Mucosa of stomach (tissue), 1 donor: Measurements from ENCODE around the gene P2RY11.
A peak's percentile ranks its signal among the peaks of the same experiment; 100 is the strongest.

Experiments used
- H3K27me3 ChIP-seq: one replicate; pipeline ENCODE4 v1.7.0; 2013; ENCODE audit warnings: mild to moderate bottlenecking, low read length; ENCODE audit not compliant: control insufficient read depth, insufficient read depth
- H3K36me3 ChIP-seq: one replicate; pipeline ENCODE4 v1.7.0; 2013; ENCODE audit warnings: low read length; ENCODE audit not compliant: control insufficient read depth, insufficient read depth
- H3K4me1 ChIP-seq: one replicate; pipeline ENCODE4 v1.7.0; 2013; ENCODE audit warnings: mild to moderate bottlenecking, low read length; ENCODE audit not compliant: control insufficient read depth, insufficient read depth
- H3K4me3 ChIP-seq: one replicate; pipeline ENCODE4 v1.7.0; 2013; ENCODE audit warnings: low read length
- H3K9ac ChIP-seq: one replicate; pipeline ENCODE4 v1.7.0; 2013; ENCODE audit warnings: mild to moderate bottlenecking, low read length, moderate library complexity
- H3K9me3 ChIP-seq: one replicate; pipeline ENCODE4 v1.7.0; 2013; ENCODE audit warnings: mild to moderate bottlenecking, low read length, moderate library complexity; ENCODE audit not compliant: control insufficient read depth
- donor health status: Pancreatic carcinoma.

Gene P2RY11

DNA sequence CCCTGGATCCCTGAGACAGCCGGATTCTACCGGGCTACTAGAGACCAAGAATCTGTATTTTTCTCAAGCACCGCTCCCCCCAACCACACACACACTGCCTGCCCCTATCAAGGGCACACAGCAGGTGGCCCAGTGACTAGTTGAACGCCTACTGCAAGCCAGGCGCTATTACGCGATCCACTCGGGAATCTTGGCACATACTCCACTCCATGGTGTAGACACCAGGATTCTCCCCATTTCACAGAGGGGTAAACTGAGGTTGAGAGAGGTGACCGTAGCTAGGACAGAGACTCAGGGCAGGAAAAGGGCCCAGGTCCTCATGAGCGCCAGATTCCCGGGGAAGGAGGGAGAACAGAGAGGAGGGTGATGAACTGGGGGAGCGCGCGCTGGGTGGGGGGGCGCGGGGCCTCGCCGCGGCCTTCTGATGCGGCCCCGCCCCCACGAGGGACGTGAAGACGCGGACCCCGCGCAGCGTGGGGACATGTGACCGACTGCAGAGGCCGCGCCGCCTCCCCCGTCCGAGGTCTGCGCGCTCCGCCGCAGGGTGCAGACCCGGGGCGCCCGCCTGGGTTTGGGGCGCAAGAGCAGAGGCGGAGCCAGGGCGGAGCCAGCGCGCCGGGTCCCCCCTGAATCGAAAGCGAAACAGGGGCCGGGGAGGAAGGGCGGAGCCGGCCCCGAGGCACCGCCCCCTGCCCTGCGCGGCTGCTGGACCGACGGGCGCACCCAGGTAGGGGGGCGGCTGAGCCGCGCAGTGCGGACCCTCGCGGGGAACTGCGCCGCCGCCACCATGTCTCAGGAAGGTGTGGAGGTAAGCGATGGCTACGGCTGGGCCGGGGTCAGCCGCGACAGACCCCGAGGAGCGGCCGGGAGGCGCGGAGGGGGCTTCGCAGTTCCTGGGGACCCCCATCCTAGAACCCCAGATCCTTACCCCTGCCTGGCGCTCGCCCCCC is 25.6 kb upstream of the P2RY11 start, which contains the start of gene SHFL:
Gene SHFL (plus strand): TSS at position 677 of the 950 bp plus-strand sequence. CDS start 111 bp downstream, at position 788.
- no peaks in the 10 kb centered on the region for H3K27me3 ChIP-seq

DNA sequence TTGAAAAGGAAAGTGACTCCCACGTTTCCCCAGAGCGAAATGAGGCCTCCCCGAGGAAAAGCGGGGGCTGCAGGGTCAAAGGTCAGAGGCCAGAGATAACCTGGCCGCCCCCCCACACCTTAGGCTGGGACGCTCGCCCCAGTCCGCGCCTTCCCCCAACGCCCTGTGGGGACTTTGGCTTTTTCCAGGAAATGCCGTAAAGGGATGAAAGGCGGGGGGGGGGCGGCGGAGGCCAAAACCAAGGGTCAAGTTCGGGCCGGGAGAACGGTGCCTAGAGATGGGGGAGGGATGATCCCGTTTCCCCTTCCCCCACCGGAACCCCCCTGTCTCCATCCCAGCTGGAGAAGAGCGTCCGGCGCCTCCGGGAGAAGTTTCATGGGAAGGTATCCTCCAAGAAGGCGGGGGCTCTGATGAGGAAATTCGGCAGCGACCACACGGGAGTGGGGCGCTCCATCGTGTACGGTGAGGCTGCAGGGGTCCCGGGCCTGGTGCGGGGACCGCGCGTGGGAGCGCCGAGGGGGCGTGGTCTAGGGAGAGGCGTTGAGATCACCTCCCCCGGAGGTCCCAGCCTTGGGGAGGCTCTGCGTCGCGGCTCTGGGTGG is 24.8 kb upstream of the P2RY11 start:
- Histone ChIP-seq H3K9me3 (no peaks in the 10 kb centered on the region), H3K4me1 (peaks cover 5% of the 10 kb centered on the region), H3K4me3 (peak overlapping the region; percentile 93), H3K27me3 (no peaks in the 10 kb centered on the region), H3K9ac (peak overlapping the region; percentile 92), H3K36me3 (no peaks in the 10 kb centered on the region)

More for the DNA sequence above, 25.6 kb upstream of the P2RY11 start, which contains the start of gene SHFL:
- Histone ChIP-seq H3K9me3 (no peaks in the 10 kb centered on the region), H3K36me3 (no peaks in the 10 kb centered on the region), H3K9ac (peak within 1 kb of the TSS; percentile 92), H3K4me1 (peaks cover 5% of the 10 kb centered on the region), H3K4me3 (peak within 1 kb of the TSS; percentile 93)

DNA sequence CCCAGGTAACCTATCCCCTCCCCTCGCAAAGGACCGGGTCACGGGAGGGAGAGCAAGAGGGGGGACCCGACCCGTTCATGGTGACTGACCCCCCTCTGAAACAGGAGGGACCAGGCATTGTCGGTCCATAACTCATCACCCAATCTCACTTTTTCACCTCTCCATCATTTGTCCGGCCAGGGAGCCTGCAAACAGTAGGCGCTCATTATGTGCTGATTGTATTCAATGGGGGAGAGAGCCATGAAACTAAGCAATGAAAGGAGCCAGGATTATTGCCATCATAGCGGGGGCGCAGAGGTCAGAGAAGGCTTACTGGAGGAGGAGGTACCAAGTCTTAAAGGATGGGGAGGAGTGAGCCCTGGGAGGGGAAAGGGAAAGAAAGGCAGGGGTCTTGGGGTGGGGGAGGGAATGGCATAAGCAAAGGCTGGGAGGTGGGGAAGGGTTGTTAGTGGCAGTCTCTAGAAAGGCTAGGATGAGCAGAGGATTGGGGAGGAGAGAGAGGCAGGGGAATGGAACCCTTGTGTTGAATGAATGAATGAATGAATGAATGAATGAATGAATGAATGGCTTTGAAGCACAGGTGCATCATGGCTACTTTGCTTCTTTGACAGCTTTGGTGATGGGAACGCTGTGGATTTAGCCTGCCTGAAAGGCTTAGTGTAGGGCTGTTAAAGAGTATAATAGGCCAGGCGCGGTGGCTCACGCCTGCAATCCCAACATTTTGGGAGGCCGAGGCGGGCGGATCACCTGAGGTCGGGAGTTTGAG is 24.0 kb upstream of the P2RY11 start:
- Histone ChIP-seq H3K9me3 (no peaks in the 10 kb centered on the region), H3K9ac (peak overlapping the region; percentile 92), H3K36me3 (no peaks in the 10 kb centered on the region), H3K4me3 (no peak overlapping the region), H3K4me1 (peaks cover 5% of the 10 kb centered on the region), H3K27me3 (no peaks in the 10 kb centered on the region)

DNA sequence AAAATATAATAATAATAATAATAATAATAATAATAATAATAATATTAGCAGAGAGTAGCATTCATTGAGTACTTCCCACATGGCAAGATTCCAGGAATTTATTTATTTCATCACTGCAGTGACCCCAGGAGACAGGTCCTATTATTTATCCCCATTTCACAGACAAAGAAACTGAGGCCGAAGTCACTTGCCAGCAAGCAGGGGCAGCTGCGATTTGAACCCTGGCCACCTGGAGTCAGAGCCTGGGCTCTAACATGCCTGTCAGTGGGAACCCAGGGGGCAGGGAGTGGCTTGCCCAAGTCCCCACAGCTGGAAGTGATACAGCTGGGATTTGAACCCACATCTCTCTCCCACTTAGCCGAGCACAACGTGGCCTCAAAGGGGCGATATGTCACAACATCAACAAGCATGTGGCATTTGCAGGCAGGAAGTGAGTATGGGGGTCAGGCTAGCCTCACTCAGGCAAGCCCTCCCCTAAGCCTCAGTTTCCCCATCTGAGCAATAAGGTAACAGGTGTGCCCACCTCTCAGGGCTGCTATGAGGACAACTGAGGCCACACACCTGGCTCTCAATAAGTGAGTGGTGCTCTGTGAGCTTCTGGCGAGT is 22.4 kb upstream of the P2RY11 start:
- Histone ChIP-seq H3K36me3 (no peaks in the 10 kb centered on the region), H3K4me3 (no peak overlapping the region), H3K9ac (no peak overlapping the region), H3K4me1 (peaks cover 5% of the 10 kb centered on the region), H3K9me3 (no peaks in the 10 kb centered on the region), H3K27me3 (no peaks in the 10 kb centered on the region)

DNA sequence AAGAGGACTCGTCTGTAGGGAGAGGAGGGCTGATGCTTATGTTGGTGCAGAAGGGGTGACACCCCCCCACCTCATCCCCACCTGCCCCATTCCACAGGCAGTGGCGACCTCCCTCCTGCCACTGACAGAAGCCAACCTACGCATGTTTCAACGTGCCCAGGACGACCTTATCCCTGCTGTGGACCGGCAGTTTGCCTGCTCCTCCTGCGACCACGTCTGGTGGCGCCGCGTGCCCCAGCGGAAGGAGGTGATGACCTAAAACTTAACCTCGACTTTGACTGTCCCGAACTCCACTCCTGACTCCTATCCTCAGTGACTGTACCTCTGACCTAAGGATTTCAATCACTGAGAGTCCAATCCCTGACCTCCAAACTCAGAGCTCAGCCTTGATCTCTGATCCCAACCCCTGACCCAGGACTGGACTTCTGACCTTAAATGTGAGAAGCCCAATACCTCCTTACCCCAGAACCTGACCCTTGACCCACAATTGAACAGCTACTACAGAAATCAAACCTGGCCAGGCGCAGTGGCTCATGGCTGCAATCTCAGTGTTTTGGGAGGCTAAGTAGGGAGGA is 21.6 kb upstream of the P2RY11 start:
- Histone ChIP-seq H3K36me3 (no peaks in the 10 kb centered on the region), H3K9me3 (no peaks in the 10 kb centered on the region), H3K4me1 (peaks cover 5% of the 10 kb centered on the region), H3K9ac (no peak overlapping the region), H3K27me3 (no peaks in the 10 kb centered on the region), H3K4me3 (no peak overlapping the region)

DNA sequence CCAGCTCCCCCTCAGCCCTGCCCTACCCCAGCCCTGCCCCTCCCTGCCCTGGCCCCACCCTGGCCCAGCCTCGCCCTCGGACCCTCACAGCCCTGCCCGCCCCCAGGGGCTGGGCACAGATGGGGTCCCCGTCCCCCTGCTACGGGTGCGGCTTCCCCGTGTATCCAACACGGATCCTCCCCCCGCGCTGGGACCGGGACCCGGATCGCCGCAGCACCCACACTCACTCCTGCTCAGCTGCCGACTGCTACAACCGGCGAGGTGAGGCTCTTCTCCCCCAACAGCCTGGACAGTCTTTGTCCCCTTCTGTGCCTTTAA is 20.2 kb upstream of the P2RY11 start:
- H3K4me1 ChIP-seq, result peaks cover under 1% of the 10 kb centered on the region
- H3K27me3 ChIP-seq, result no peaks in the 10 kb centered on the region
- no peaks in the 10 kb centered on the region for H3K9me3 ChIP-seq
- H3K9ac ChIP-seq, result no peak overlapping the region
- H3K4me3 ChIP-seq, result no peak overlapping the region
- no peaks in the 10 kb centered on the region for H3K36me3 ChIP-seq

DNA sequence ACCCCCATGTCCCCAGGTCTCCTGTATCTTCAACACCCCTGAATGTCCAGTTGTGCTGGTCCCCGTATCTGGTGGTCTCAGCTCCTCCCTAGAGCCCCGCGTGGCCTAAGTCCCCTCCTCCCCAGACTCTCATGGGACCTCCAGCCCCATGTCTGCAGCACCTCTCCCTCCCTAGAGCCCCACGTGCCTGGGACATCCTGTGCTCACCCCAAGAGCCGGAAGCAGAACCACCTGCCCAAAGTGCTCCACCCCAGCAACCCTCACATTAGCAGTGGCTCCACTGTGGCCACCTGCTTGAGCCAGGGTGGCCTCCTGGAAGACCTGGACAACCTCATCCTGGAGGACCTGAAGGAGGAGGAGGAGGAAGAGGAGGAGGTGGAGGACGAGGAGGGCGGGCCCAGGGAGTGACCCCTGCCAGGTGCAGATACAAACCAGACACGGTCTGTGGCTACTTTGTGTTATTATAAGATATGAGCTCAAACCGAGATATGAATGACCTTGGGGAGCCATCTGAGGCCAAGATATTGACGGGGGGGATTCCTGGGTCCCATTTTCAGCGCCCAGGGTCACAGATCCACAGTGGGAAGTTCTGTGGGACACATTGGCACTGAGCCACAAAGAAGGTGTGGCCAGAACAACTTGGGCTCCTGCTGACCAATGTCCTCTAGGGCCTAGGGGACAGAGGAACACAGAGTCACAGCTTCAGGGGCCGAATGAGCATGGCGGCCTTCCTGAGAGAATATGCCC is 19.4 kb upstream of the P2RY11 start:
- H3K36me3 ChIP-seq, result no peaks in the 10 kb centered on the region
- H3K9ac ChIP-seq, result no peak overlapping the region
- H3K4me3 ChIP-seq, result no peak overlapping the region
- peaks cover 4% of the 10 kb centered on the region for H3K4me1 ChIP-seq
- H3K27me3 ChIP-seq, result no peaks in the 10 kb centered on the region
- no peaks in the 10 kb centered on the region for H3K9me3 ChIP-seq

DNA sequence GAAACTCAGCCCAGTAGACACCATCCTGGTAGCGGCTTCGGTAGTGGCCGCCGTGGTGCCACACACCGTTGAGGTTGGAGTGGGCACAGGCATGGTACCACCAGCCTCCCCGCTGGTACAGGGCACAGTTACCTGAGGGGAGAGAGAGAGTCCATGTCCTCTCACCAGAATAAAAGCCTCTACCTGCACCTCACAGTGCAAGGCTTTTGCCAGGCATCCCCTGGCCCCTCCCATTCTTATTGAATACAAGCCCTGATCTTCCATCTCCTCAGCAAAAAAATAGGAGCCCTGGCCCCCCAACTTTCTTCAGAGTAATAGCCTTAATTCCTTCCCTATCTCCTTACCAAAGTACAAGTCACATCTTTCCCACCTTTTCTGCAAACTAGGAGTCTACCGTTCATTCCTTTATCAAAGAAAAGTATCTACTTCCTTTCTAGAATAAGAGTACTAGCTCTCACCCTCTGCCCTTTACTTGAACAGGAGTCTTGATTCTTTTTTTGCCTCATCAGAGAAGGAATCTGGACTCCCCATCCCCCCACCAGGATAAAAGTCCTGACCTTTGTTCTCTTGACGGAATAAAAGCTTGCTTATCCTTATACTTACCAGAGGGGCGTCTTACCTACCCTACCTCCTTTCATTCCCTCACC is 18.7 kb upstream of the P2RY11 start:
- Histone ChIP-seq H3K4me3 (no peak overlapping the region), H3K9ac (no peak overlapping the region), H3K4me1 (peaks cover 4% of the 10 kb centered on the region), H3K27me3 (no peaks in the 10 kb centered on the region), H3K36me3 (no peaks in the 10 kb centered on the region), H3K9me3 (no peaks in the 10 kb centered on the region)

DNA sequence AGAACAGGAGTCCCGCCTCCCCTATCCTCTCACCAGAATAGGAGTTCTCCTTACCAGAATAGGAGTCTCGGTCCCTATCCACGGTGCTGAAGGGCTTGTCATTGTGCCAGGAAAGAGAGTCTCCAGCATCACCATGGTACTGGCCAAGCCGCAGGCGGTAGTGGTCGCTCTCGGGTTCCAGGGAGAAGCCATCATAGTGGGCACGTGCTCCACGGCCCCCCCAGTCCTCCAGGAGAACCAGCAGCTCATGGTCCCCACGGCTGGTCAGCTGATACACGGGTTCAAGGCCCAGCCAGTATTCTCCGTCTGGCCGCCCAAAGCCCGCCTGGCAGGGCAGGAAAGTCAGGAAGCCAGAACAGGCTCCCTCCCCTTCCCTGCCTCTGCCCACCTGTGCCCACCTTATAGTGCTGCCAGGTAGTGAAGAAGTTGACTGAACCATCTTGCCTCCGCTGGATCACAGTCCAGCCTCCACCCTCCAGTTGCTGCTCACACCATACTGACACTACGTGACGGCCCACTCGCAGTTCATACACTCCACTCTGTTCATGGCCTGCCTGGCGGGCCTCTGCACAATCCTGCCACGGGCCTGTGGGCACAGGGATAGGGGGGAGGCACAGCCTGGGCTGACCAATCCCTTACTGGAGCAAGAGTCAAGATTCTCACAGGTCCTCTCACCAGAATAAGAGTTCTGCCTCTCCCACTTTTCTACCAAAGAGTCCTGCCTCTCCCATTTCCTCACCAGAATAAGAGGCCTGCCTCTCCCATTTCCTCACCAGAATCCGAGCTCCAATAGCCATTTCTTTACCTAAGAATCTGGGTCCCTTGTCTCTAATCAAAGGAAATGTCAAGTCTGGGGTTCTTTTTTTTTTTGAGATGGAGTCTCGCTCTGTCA is 18.0 kb upstream of the P2RY11 start:
- H3K9ac ChIP-seq, result no peak overlapping the region
- H3K27me3 ChIP-seq, result no peaks in the 10 kb centered on the region
- H3K9me3 ChIP-seq, result no peaks in the 10 kb centered on the region
- no peaks in the 10 kb centered on the region for H3K36me3 ChIP-seq
- no peak overlapping the region for H3K4me3 ChIP-seq
- peaks cover 4% of the 10 kb centered on the region for H3K4me1 ChIP-seq

DNA sequence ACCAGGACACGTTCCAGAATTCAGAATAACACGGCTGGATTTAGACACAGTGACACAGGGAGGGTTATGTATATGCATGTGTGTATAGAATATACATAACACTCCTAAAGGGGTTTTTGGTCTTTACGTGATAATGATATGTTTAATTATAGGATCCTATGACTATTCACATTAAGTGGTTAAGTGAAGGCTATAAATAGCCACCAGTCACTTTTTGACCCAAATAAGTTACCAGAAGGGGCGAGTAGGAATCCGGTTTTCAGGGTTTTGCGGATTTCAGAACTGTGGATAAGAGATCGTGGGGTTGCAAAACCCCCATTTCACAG is 15.9 kb upstream of the P2RY11 start:
- H3K9me3 ChIP-seq, result no peaks in the 10 kb centered on the region
- H3K4me3 ChIP-seq, result no peak overlapping the region
- H3K27me3 ChIP-seq, result no peaks in the 10 kb centered on the region
- no peaks in the 10 kb centered on the region for H3K36me3 ChIP-seq
- no peak overlapping the region for H3K9ac ChIP-seq
- H3K4me1 ChIP-seq, result peaks cover 4% of the 10 kb centered on the region
